Pons (tissue), 1 donor: ENCODE data around the gene AMTN.

ENCODE experiments used
- DNase-seq: peaks from one replicate; pipeline ENCODE4 v3.0.0-alpha.2; 2016; ENCODE audit warnings: low spot score

AMTN gene

GRCh38 chr4:70559924-70560323, 41.6 kb downstream of the AMTN start:
- no peak for DNase-seq

- DNase-seq, result no peak
Measured at GRCh38 chr4:70564033-70564432, 45.7 kb downstream of the AMTN start.

GRCh38 chr4:70570796-70571195, 52.4 kb downstream of the AMTN start:
- no peak for DNase-seq

GRCh38 chr4:70571772-70572171, 53.4 kb downstream of the AMTN start:
- DNase-seq, result no peak

- no peak for DNase-seq
Measured at GRCh38 chr4:70575964-70576363, 57.6 kb downstream of the AMTN start.

- DNase-seq, result no peak
Measured at GRCh38 chr4:70577220-70577927, 59.0 kb downstream of the AMTN start.

- no peak for DNase-seq
Measured at GRCh38 chr4:70581980-70582379, 63.6 kb downstream of the AMTN start.
